Measurements from ENCODE around the gene RBBP9. TPM values are rescaled to one million over a fixed set of nuclear protein-coding genes. Genes with fewer than 3 reads are reported as not detected.
A peak's percentile ranks its signal among the peaks of the same experiment; 100 is the strongest.

The RBBP9 gene
- 10 to 100 TPM; 12.2 to 18.3 TPM for total RNA-seq

- Histone ChIP-seq H3K9me3 (no peaks in the 10 kb centered on the region), H3K4me1 (ENCODE audit: control insufficient read depth in 1 of 2, low read depth in 2 of 2) (peaks cover 7 to 12% of the 10 kb centered on the region in 2 donors), H3K4me3 (peak within 1 kb of the TSS; percentile 84), H3K27ac (peak within 1 kb of the TSS; percentile 42 to 52), H3K27me3 (replicated peaks; ENCODE audit: insufficient read depth) (no peaks in the 10 kb centered on the region), H3K36me3 (no peaks in the 10 kb centered on the region)
- no peak for TF ChIP-seq CTCF (IDR thresholded peaks at IDR 0.05)
- peak; percentile 37 for DNase-seq (ENCODE audit: low spot score)
- ATAC-seq (ENCODE audit: insufficient number of reproducible peaks, low FRiP score, low read depth), result no peak
These were observed at the start of gene RBBP9 for GRCh38 chr20:18496740-18497592. RBBP9 (minus strand) TSS chr20:18497225; CDS start chr20:18497167, 58 bp downstream.

- Histone ChIP-seq H3K27ac (no peak overlapping the region), H3K9me3 (no peaks in the 10 kb centered on the region), H3K4me3 (no peak overlapping the region), H3K36me3 (peaks cover 54% of the 10 kb centered on the region), H3K4me1 (ENCODE audit: control insufficient read depth in 1 of 2, low read depth in 2 of 2) (no peaks in the 10 kb centered on the region), H3K27me3 (replicated peaks; ENCODE audit: insufficient read depth) (no peaks in the 10 kb centered on the region)
- no peak for DNase-seq (ENCODE audit: low spot score)
- ATAC-seq (ENCODE audit: insufficient number of reproducible peaks, low FRiP score, low read depth), result no peak
- no peak for TF ChIP-seq CTCF (IDR thresholded peaks at IDR 0.05)
These were observed 48.5 kb upstream of the RBBP9 start for GRCh38 chr20:18545566-18545965.

GRCh38 chr20:18543932-18544331 is 46.9 kb upstream of the RBBP9 start:
- peaks cover 44% of the 10 kb centered on the region for H3K36me3 ChIP-seq
- H3K9me3 ChIP-seq, result no peaks in the 10 kb centered on the region
- no peaks in the 10 kb centered on the region for H3K27me3 ChIP-seq (replicated peaks; ENCODE audit: insufficient read depth)
- H3K27ac ChIP-seq, result no peak overlapping the region
- H3K4me1 ChIP-seq (ENCODE audit: control insufficient read depth in 1 of 2, low read depth in 2 of 2), result no peaks in the 10 kb centered on the region
- H3K4me3 ChIP-seq, result no peak overlapping the region
- no peak for TF ChIP-seq CTCF (IDR thresholded peaks at IDR 0.05)
- DNase-seq (ENCODE audit: low spot score) (no peak), ATAC-seq (ENCODE audit: insufficient number of reproducible peaks, low FRiP score, low read depth) (no peak)

- H3K4me3 ChIP-seq, result no peak overlapping the region
- no peak for TF ChIP-seq CTCF (IDR thresholded peaks at IDR 0.05)
- peaks cover 38% of the 10 kb centered on the region for H3K36me3 ChIP-seq
- ATAC-seq (ENCODE audit: insufficient number of reproducible peaks, low FRiP score, low read depth) (no peak), DNase-seq (ENCODE audit: low spot score) (no peak)
- no peaks in the 10 kb centered on the region for H3K9me3 ChIP-seq
- no peaks in the 10 kb centered on the region for H3K27me3 ChIP-seq (replicated peaks; ENCODE audit: insufficient read depth)
- no peaks in the 10 kb centered on the region for H3K4me1 ChIP-seq (ENCODE audit: control insufficient read depth in 1 of 2, low read depth in 2 of 2)
- H3K27ac ChIP-seq, result no peak overlapping the region
These were observed 46.2 kb upstream of the RBBP9 start for GRCh38 chr20:18543216-18543615.

- TF ChIP-seq CTCF (IDR thresholded peaks at IDR 0.05), result no peak
- no peak for DNase-seq (ENCODE audit: low spot score)
- Histone ChIP-seq H3K9me3 (no peaks in the 10 kb centered on the region), H3K4me3 (no peak overlapping the region), H3K4me1 (ENCODE audit: control insufficient read depth in 1 of 2, low read depth in 2 of 2) (no peaks in the 10 kb centered on the region), H3K27ac (no peak overlapping the region), H3K27me3 (replicated peaks; ENCODE audit: insufficient read depth) (no peaks in the 10 kb centered on the region), H3K36me3 (peaks cover 44% of the 10 kb centered on the region)
- ATAC-seq (ENCODE audit: insufficient number of reproducible peaks, low FRiP score, low read depth), result no peak
These were observed 44.7 kb upstream of the RBBP9 start for GRCh38 chr20:18541741-18542140.
